ENCODE data around the gene BACH2.
"Not testable (repeated sequence)": the region's sequence is repeated elsewhere in the genome, so short reads cannot be mapped to it uniquely, and the experiment has no call there.

BACH2 gene

GRCh38 chr6:89984926-89985750, 311.5 kb downstream of the BACH2 start:
- no peak for DNase-seq

GRCh38 chr6:89980353-89980752, 316.3 kb downstream of the BACH2 start:
- DNase-seq = no peak

- DNase-seq = no peak
These were observed 317.0 kb downstream of the BACH2 start for GRCh38 chr6:89979481-89980119.

- DNase-seq = no peak
These were observed 317.9 kb downstream of the BACH2 start for GRCh38 chr6:89978749-89979145.

- DNase-seq = peak; percentile 36
These were observed 318.6 kb downstream of the BACH2 start for GRCh38 chr6:89977808-89978748.

GRCh38 chr6:89976694-89977020, 320.0 kb downstream of the BACH2 start:
- DNase-seq = no peak

GRCh38 chr6:89975991-89976693, 320.5 kb downstream of the BACH2 start:
- DNase-seq = no peak

GRCh38 chr6:89975366-89975765, 321.3 kb downstream of the BACH2 start:
- DNase-seq = no peak

- no peak for DNase-seq
These were observed 321.8 kb downstream of the BACH2 start for GRCh38 chr6:89974834-89975233.

GRCh38 chr6:89972025-89972381, 324.6 kb downstream of the BACH2 start:
- no peak for DNase-seq

- not testable (repeated sequence) for DNase-seq
These were observed 325.2 kb downstream of the BACH2 start for GRCh38 chr6:89971338-89972024.

- DNase-seq = peak; percentile 73
These were observed 325.9 kb downstream of the BACH2 start for GRCh38 chr6:89970609-89971337.

GRCh38 chr6:89970072-89970471, 326.6 kb downstream of the BACH2 start:
- DNase-seq = no peak

GRCh38 chr6:89966913-89967312, 329.7 kb downstream of the BACH2 start:
- DNase-seq = no peak

GRCh38 chr6:89966228-89966544, 330.5 kb downstream of the BACH2 start:
- DNase-seq = no peak

- no peak for DNase-seq
These were observed 331.0 kb downstream of the BACH2 start for GRCh38 chr6:89965441-89966227.

GRCh38 chr6:89963391-89963790, 333.3 kb downstream of the BACH2 start:
- DNase-seq = no peak

GRCh38 chr6:89961481-89961880, 335.2 kb downstream of the BACH2 start:
- no peak for DNase-seq

GRCh38 chr6:89959883-89960282, 336.8 kb downstream of the BACH2 start:
- DNase-seq = no peak

GRCh38 chr6:89956182-89956581, 340.5 kb downstream of the BACH2 start:
- DNase-seq = no peak

- no peak for DNase-seq
These were observed 341.3 kb downstream of the BACH2 start for GRCh38 chr6:89955364-89955763.
